ENCODE data around the gene RGSL1.

The RGSL1 gene

GRCh38 chr1:182601416-182601786 is 151.5 kb downstream of the RGSL1 start:
- peak; percentile 64 for DNase-seq (ENCODE audit: low spot score)
- no peak overlapping the region for H3K27ac ChIP-seq
- ChIA-PET POLR2A (ENCODE audit: low non-redundant PET) (no interaction called here), CTCF (interaction anchor here (0.6 to 5.0 kb wide), 6 partner anchors 12 to 182 kb away, joined by 3 to 106 read pairs (median 3); partner anchors contain the start of gene RNASEL)
- peak; percentile 82 for TF ChIP-seq CTCF (conservative IDR thresholded peaks at IDR 0.05; ENCODE audit: low read depth)

GRCh38 chr1:182601913-182602312 is 152.0 kb downstream of the RGSL1 start:
- TF ChIP-seq CTCF (conservative IDR thresholded peaks at IDR 0.05; ENCODE audit: low read depth): no peak
- no peak overlapping the region for H3K27ac ChIP-seq
- ChIA-PET CTCF (interaction anchor here (0.6 to 5.0 kb wide), 4 partner anchors 13 to 181 kb away, joined by 3 to 106 read pairs (median 4); partner anchors contain the start of gene RNASEL), POLR2A (ENCODE audit: low non-redundant PET) (no interaction called here)
- DNase-seq (ENCODE audit: low spot score): no peak

GRCh38 chr1:182602935-182603645 is 153.1 kb downstream of the RGSL1 start:
- DNase-seq (ENCODE audit: low spot score): no peak
- POLR2A ChIA-PET (ENCODE audit: low non-redundant PET): no interaction called here
- no peak for TF ChIP-seq CTCF (conservative IDR thresholded peaks at IDR 0.05; ENCODE audit: low read depth)
- no peak overlapping the region for H3K27ac ChIP-seq
- CTCF ChIA-PET: interaction anchor here (0.6 to 3.3 kb wide), 4 partner anchors 15 to 1782 kb away, joined by 3 to 18 read pairs (median 4); no protein-coding TSS in a partner anchor

GRCh38 chr1:182603646-182604174 is 153.8 kb downstream of the RGSL1 start:
- CTCF ChIA-PET: interaction anchor here (0.6 to 3.3 kb wide), 4 partner anchors 15 to 181 kb away, joined by 3 to 18 read pairs (median 4); no protein-coding TSS in a partner anchor
- no peak for TF ChIP-seq CTCF (conservative IDR thresholded peaks at IDR 0.05; ENCODE audit: low read depth)

GRCh38 chr1:182604175-182605164 is 154.5 kb downstream of the RGSL1 start, which contains the start of gene RGS16:
Gene RGS16 (minus strand): TSS chr1:182604389. CDS start chr1:182604259, 130 bp downstream.
- peak within 1 kb of the TSS; percentile 37; the same call in 1 of the 2 replicates for H3K27ac ChIP-seq
- ChIA-PET CTCF (interaction anchor here (0.7 to 3.3 kb wide), 3 partner anchors 12 to 180 kb away, joined by 5 to 18 read pairs (median 6); no protein-coding TSS in a partner anchor), POLR2A (ENCODE audit: low non-redundant PET) (no interaction called here)
- no peak for TF ChIP-seq CTCF (conservative IDR thresholded peaks at IDR 0.05; ENCODE audit: low read depth)
- DNase-seq (ENCODE audit: low spot score): peak; percentile 96

More at GRCh38 chr1:182603646-182604174, 153.8 kb downstream of the RGSL1 start:
- no peak overlapping the region for H3K27ac ChIP-seq
- POLR2A ChIA-PET (ENCODE audit: low non-redundant PET): no interaction called here
- no peak for DNase-seq (ENCODE audit: low spot score)

GRCh38 chr1:182607566-182607965 is 157.6 kb downstream of the RGSL1 start:
- CTCF ChIA-PET: interaction anchor here (0.6 to 1.4 kb wide), 2 partner anchors 175 to 1599 kb away, joined by 3 read pairs; no protein-coding TSS in a partner anchor
- POLR2A ChIA-PET (ENCODE audit: low non-redundant PET): no interaction called here

More at GRCh38 chr1:182607566-182607965, 157.6 kb downstream of the RGSL1 start:
- H3K27ac ChIP-seq: no peak overlapping the region
- no peak for TF ChIP-seq CTCF (conservative IDR thresholded peaks at IDR 0.05; ENCODE audit: low read depth)
- no peak for DNase-seq (ENCODE audit: low spot score)

All from RWPE1 (cell line).